WTC11 (cell line): ENCODE results near the gene TMEM95. TPM values are rescaled to one million over a fixed set of nuclear protein-coding genes. Genes with fewer than 3 reads are reported as not detected.
A peak's percentile ranks its signal among the peaks of the same experiment; 100 is the strongest.

Experiments used
- ATAC-seq: fragments of 200-7000 bp; cut with Tn5 transposase; 2 replicates; pipeline ENCODE4 v1.10.0; 2021; ENCODE audit warnings: mild to moderate bottlenecking, moderate library complexity
- CTCF ChIA-PET: fragments of 300-600 bp; sonication (Branson Sonifier 250); formaldehyde crosslinking; loops from one replicate; lab custom pipeline; 2021; ENCODE audit warnings: antibody characterized with exemption; lab: Charles Lee
- POLR2A ChIA-PET: fragments of 350-600 bp; sonication (Branson Sonifier 250); formaldehyde crosslinking; loops from one replicate; lab custom pipeline; 2021; ENCODE audit warnings: antibody characterized with exemption; lab: Charles Lee
- DNase-seq: peaks from one replicate; pipeline ENCODE4 v3.0.0; 2021; ENCODE audit warnings: low spot score
- H3K27ac Mint-ChIP-seq: 2 replicates; pipeline ENCODE4 v1.8.0; 2021; ENCODE audit warnings: mixed read lengths
- H3K27me3 Mint-ChIP-seq: 2 replicates; pipeline ENCODE4 v1.8.0; 2021; ENCODE audit warnings: low read depth, mild to moderate bottlenecking, moderate library complexity, mixed read lengths
- H3K36me3 Mint-ChIP-seq: 2 replicates; pipeline ENCODE4 v1.8.0; 2021; ENCODE audit warnings: mixed read lengths
- H3K4me1 Mint-ChIP-seq: 2 replicates; pipeline ENCODE4 v1.8.0; 2022; ENCODE audit warnings: mixed read lengths
- H3K4me3 Mint-ChIP-seq: 2 replicates; pipeline ENCODE4 v1.8.0; 2021; ENCODE audit warnings: mild to moderate bottlenecking, moderate library complexity, mixed read lengths
- H3K9me3 Mint-ChIP-seq: 2 replicates; pipeline ENCODE4 v1.8.0; 2021; ENCODE audit warnings: mixed read lengths
- CBFB ChIP-seq: sonication (generic); formaldehyde crosslinking; IDR thresholded peaks from 2 replicates; pipeline ENCODE4 v1.8.1; 2022; ENCODE audit warnings: mild to moderate bottlenecking, low read depth, missing genetic modification reagents
- GABPB1 ChIP-seq: sonication (generic); formaldehyde crosslinking; IDR thresholded peaks from 2 replicates; pipeline ENCODE4 v1.8.1; 2023; ENCODE audit warnings: mild to moderate bottlenecking, missing genetic modification reagents
- MXD4 ChIP-seq: fragments of 250-450 bp; sonication (Bioruptor Pico); IDR thresholded peaks from 2 replicates; pipeline ENCODE4 v1.8.0; 2021; ENCODE audit warnings: mild to moderate bottlenecking, moderate library complexity, borderline replicate concordance
- PRRX2 ChIP-seq: fragments of 250-450 bp; sonication (Bioruptor Pico); IDR thresholded peaks from 2 replicates; pipeline ENCODE4 v1.8.0; 2021; ENCODE audit warnings: mild to moderate bottlenecking
- TCF7 ChIP-seq: sonication (generic); formaldehyde crosslinking; IDR thresholded peaks from 2 replicates; pipeline ENCODE4 v1.8.0; 2022; ENCODE audit warnings: mild to moderate bottlenecking, low read depth, missing genetic modification reagents, moderate library complexity
- ZNF121 ChIP-seq: sonication (generic); formaldehyde crosslinking; IDR thresholded peaks from 2 replicates; pipeline ENCODE4 v1.8.0; 2023; ENCODE audit warnings: missing genetic modification reagents
- ZNF263 ChIP-seq: sonication (generic); formaldehyde crosslinking; IDR thresholded peaks from 2 replicates; pipeline ENCODE4 v1.8.1; 2022; ENCODE audit warnings: low read depth, mild to moderate bottlenecking, moderate library complexity, missing genetic modification reagents
- total RNA-seq: library from RNA; stranded (reverse); gene quantifications from 3 replicates; pipeline ENCODE4 v1.2.3, GENCODE V29; 2021
- TF ChIP-seq, protein P1 (sequence below): sonication (generic); formaldehyde crosslinking; conservative IDR thresholded peaks from 2 replicates; pipeline ENCODE4 v1.8.1; 2022; ENCODE audit warnings: mild to moderate bottlenecking, missing genetic modification reagents
- TF ChIP-seq, protein P2 (sequence below): sonication (generic); formaldehyde crosslinking; IDR thresholded peaks from 2 replicates; pipeline ENCODE4 v1.8.1; 2023; ENCODE audit warnings: mild to moderate bottlenecking, moderate library complexity, missing genetic modification reagents
- TF ChIP-seq, protein P3 (sequence below): sonication (generic); formaldehyde crosslinking; IDR thresholded peaks from 2 replicates; pipeline ENCODE4 v1.8.0; 2023; ENCODE audit warnings: missing genetic modification reagents
- TF ChIP-seq, protein P4 (sequence below): sonication (generic); formaldehyde crosslinking; IDR thresholded peaks from 2 replicates; pipeline ENCODE4 v1.8.0; 2022; ENCODE audit warnings: mild to moderate bottlenecking, missing genetic modification reagents
- TF ChIP-seq, protein P5 (sequence below): sonication (generic); formaldehyde crosslinking; IDR thresholded peaks from 2 replicates; pipeline ENCODE4 v1.8.0; 2023; ENCODE audit warnings: mild to moderate bottlenecking, missing genetic modification reagents
- TF ChIP-seq, protein P6 (sequence below): sonication (generic); formaldehyde crosslinking; IDR thresholded peaks from 2 replicates; pipeline ENCODE4 v1.8.1; 2022; ENCODE audit warnings: mild to moderate bottlenecking, missing genetic modification reagents, moderate library complexity, borderline replicate concordance
- TF ChIP-seq, protein P7 (sequence below): fragments of 200-600 bp; IDR thresholded peaks from 2 replicates; pipeline ENCODE4 v1.8.0; 2022; ENCODE audit warnings: antibody characterized with exemption
- TF ChIP-seq, protein P8 (sequence below): sonication (generic); formaldehyde crosslinking; IDR thresholded peaks from 2 replicates; pipeline ENCODE4 v1.8.0; 2022; ENCODE audit warnings: mild to moderate bottlenecking, missing genetic modification reagents

Gene TMEM95
- total RNA-seq, 1 experiment from 2014 or later = not detected

DNA sequence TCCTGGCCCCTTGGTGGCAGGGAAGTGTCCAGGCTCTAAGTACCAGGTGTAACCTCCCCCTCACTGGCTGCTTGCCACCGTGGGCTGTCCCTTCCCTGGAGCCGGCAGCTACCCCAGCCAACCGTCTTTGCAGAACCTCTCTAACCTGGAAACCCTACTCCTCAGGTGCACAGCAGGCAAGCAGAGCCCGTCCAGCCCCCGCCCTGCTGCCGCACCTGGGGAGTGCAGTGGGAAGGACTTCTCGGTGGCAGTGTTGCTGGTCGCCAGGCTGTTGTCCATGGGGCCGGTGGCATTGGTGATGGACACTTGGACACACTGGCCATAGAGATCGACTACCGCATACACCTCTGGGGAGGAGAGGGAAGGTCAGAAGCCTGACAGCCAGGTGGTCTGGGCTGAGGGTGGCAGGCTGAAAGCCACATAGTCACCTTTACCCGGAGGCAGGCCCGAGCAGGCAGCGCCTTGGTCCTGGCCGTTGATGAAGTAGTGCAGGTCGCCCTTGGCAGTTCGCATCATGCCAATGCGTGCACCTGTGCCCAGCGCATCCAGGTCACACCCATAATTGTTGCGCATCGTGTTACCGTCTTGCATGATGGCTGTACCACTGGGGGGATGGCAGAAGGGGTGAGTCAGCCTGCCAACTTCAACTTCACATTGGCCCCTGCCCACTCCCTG is 32.3 kb upstream of the TMEM95 start:
- Mint-ChIP-seq H3K4me3 (no peak overlapping the region), H3K4me1 (no peaks in the 10 kb centered on the region)
- DNase-seq = no peak
- ATAC-seq = no peak
- no peak for TF ChIP-seq TCF7 (CRISPR knock-in tag)
- TF ChIP-seq, protein P1, sequence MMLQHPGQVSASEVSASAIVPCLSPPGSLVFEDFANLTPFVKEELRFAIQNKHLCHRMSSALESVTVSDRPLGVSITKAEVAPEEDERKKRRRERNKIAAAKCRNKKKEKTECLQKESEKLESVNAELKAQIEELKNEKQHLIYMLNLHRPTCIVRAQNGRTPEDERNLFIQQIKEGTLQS (CRISPR knock-in tag) = no peak
- no peak for TF ChIP-seq ZNF263 (CRISPR knock-in tag)
- no peak for TF ChIP-seq MXD4 (CRISPR knock-in tag)
- TF ChIP-seq ZNF121 (CRISPR knock-in tag) = no peak
- TF ChIP-seq, protein P2, sequence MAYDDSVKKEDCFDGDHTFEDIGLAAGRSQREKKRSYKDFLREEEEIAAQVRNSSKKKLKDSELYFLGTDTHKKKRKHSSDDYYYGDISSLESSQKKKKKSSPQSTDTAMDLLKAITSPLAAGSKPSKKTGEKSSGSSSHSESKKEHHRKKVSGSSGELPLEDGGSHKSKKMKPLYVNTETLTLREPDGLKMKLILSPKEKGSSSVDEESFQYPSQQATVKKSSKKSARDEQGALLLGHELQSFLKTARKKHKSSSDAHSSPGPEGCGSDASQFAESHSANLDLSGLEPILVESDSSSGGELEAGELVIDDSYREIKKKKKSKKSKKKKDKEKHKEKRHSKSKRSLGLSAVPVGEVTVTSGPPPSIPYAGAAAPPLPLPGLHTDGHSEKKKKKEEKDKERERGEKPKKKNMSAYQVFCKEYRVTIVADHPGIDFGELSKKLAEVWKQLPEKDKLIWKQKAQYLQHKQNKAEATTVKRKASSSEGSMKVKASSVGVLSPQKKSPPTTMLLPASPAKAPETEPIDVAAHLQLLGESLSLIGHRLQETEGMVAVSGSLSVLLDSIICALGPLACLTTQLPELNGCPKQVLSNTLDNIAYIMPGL (CRISPR knock-in tag) = no peak
- TF ChIP-seq GABPB1 (CRISPR knock-in tag) = no peak
- TF ChIP-seq, protein P3, sequence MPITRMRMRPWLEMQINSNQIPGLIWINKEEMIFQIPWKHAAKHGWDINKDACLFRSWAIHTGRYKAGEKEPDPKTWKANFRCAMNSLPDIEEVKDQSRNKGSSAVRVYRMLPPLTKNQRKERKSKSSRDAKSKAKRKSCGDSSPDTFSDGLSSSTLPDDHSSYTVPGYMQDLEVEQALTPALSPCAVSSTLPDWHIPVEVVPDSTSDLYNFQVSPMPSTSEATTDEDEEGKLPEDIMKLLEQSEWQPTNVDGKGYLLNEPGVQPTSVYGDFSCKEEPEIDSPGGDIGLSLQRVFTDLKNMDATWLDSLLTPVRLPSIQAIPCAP = no peak
- TF ChIP-seq CBFB (CRISPR knock-in tag) = no peak
- TF ChIP-seq, protein P4, sequence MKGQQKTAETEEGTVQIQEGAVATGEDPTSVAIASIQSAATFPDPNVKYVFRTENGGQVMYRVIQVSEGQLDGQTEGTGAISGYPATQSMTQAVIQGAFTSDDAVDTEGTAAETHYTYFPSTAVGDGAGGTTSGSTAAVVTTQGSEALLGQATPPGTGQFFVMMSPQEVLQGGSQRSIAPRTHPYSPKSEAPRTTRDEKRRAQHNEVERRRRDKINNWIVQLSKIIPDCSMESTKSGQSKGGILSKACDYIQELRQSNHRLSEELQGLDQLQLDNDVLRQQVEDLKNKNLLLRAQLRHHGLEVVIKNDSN = no peak
- TF ChIP-seq, protein P5, sequence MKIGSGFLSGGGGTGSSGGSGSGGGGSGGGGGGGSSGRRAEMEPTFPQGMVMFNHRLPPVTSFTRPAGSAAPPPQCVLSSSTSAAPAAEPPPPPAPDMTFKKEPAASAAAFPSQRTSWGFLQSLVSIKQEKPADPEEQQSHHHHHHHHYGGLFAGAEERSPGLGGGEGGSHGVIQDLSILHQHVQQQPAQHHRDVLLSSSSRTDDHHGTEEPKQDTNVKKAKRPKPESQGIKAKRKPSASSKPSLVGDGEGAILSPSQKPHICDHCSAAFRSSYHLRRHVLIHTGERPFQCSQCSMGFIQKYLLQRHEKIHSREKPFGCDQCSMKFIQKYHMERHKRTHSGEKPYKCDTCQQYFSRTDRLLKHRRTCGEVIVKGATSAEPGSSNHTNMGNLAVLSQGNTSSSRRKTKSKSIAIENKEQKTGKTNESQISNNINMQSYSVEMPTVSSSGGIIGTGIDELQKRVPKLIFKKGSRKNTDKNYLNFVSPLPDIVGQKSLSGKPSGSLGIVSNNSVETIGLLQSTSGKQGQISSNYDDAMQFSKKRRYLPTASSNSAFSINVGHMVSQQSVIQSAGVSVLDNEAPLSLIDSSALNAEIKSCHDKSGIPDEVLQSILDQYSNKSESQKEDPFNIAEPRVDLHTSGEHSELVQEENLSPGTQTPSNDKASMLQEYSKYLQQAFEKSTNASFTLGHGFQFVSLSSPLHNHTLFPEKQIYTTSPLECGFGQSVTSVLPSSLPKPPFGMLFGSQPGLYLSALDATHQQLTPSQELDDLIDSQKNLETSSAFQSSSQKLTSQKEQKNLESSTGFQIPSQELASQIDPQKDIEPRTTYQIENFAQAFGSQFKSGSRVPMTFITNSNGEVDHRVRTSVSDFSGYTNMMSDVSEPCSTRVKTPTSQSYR (CRISPR knock-in tag) = no peak
- TF ChIP-seq, protein P6, sequence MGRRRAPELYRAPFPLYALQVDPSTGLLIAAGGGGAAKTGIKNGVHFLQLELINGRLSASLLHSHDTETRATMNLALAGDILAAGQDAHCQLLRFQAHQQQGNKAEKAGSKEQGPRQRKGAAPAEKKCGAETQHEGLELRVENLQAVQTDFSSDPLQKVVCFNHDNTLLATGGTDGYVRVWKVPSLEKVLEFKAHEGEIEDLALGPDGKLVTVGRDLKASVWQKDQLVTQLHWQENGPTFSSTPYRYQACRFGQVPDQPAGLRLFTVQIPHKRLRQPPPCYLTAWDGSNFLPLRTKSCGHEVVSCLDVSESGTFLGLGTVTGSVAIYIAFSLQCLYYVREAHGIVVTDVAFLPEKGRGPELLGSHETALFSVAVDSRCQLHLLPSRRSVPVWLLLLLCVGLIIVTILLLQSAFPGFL (CRISPR knock-in tag) = no peak
- TF ChIP-seq, all 79 proteins: peak for 0
- CTCF ChIA-PET = no interaction called here
- no peaks in the 10 kb centered on the region for H3K27me3 Mint-ChIP-seq
- no peaks in the 10 kb centered on the region for H3K9me3 Mint-ChIP-seq
- H3K36me3 Mint-ChIP-seq = peaks cover 51% of the 10 kb centered on the region
- H3K27ac Mint-ChIP-seq = no peak overlapping the region
- POLR2A ChIA-PET = no interaction called here

DNA sequence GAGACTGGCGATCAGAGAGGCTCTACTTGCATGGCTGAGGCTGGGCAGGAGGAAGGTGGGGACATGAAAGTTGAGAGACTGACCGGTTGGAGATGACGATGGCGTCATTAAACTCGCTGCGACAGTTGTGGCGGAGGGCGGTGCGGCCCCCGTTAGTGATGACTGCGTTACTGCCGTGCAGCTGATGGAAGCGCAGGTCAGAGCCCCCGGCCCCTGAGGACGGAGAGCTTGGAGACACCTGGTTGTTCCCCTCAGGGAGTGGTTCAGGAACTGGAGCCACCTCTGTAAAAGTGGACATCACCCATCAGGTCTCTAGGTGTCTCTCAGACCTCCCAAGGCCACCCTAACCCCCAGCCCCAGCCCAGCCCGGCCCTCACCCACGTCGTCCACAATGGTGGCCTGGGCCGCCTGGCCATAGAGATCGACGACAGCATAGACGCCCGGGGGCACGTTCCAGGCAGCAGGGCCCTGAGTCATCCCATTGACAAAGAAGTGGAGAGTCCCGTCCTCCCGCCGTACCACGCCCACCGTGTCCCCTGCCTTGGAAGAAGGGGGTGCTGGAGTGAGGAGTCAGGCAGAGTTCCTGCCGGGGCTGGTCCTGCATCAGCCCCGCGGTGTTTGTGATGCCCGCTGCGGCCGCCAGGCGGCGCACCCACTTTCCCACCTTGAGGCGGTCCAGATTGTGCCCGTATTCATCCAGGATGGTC is 31.1 kb upstream of the TMEM95 start:
- H3K4me1 Mint-ChIP-seq = peaks cover 11% of the 10 kb centered on the region
- ChIA-PET CTCF (interaction anchor here (0.8 to 1.7 kb wide), 3 partner anchors 12 to 236 kb away, joined by 3 to 12 read pairs (median 5); partner anchors contain the start of gene ACAP1), POLR2A (interaction anchor here (0.6 to 1.4 kb wide), 2 partner anchors 20 to 327 kb away, joined by 3 read pairs; no protein-coding TSS in a partner anchor)
- no peak overlapping the region for H3K27ac Mint-ChIP-seq
- ATAC-seq (peak; percentile 85), DNase-seq (peak; percentile 92)
- no peak overlapping the region for H3K4me3 Mint-ChIP-seq
- no peaks in the 10 kb centered on the region for H3K27me3 Mint-ChIP-seq
- H3K36me3 Mint-ChIP-seq = peaks cover 44% of the 10 kb centered on the region
- no peaks in the 10 kb centered on the region for H3K9me3 Mint-ChIP-seq
- TF ChIP-seq, protein P7, sequence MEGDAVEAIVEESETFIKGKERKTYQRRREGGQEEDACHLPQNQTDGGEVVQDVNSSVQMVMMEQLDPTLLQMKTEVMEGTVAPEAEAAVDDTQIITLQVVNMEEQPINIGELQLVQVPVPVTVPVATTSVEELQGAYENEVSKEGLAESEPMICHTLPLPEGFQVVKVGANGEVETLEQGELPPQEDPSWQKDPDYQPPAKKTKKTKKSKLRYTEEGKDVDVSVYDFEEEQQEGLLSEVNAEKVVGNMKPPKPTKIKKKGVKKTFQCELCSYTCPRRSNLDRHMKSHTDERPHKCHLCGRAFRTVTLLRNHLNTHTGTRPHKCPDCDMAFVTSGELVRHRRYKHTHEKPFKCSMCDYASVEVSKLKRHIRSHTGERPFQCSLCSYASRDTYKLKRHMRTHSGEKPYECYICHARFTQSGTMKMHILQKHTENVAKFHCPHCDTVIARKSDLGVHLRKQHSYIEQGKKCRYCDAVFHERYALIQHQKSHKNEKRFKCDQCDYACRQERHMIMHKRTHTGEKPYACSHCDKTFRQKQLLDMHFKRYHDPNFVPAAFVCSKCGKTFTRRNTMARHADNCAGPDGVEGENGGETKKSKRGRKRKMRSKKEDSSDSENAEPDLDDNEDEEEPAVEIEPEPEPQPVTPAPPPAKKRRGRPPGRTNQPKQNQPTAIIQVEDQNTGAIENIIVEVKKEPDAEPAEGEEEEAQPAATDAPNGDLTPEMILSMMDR = peak; percentile 98
- TF ChIP-seq, protein P8, sequence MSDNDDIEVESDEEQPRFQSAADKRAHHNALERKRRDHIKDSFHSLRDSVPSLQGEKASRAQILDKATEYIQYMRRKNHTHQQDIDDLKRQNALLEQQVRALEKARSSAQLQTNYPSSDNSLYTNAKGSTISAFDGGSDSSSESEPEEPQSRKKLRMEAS (CRISPR knock-in tag) = 0 out of 2 replicates have a peak, but pooled peaks have one; percentile 19
- TF ChIP-seq, protein P4 = no peak
- 0 out of 2 replicates have a peak, but pooled peaks have one; percentile 33 for TF ChIP-seq PRRX2 (CRISPR knock-in tag)
- TF ChIP-seq, all 79 proteins: peak for 3
